Measurements from ENCODE around the gene GOLIM4. TPM values are rescaled to one million over a fixed set of nuclear protein-coding genes. Genes with fewer than 3 reads are reported as not detected.

Gene GOLIM4
- total RNA-seq, 1 experiment from 2014 or later: 24.6 TPM

GRCh38 chr3:168062679-168063078 is 33.0 kb downstream of the GOLIM4 start:
- Histone ChIP-seq H3K4me1 (ENCODE audit: insufficient read depth, low read length) (no peaks in the 10 kb centered on the region), H3K79me1 (ENCODE audit: insufficient read depth, low read depth, low read length, poor library complexity, severe bottlenecking) (peaks cover 3% of the 10 kb centered on the region), H3K23me2 (ENCODE audit: insufficient read length, low read depth, low read length, poor library complexity, severe bottlenecking) (no peaks in the 10 kb centered on the region), H3K18ac (ENCODE audit: insufficient read length, low read depth, low read length) (no peak overlapping the region), H2BK12ac (ENCODE audit: insufficient read length, low read depth, low read length) (no peak overlapping the region), H3K27ac (ENCODE audit: insufficient read length, low read depth, low read length) (no peak overlapping the region), H2BK120ac (ENCODE audit: low read depth, low read length, poor library complexity, severe bottlenecking) (no peak overlapping the region), H4K91ac (ENCODE audit: insufficient read length, low read depth, low read length) (no peak overlapping the region), H3K79me2 (ENCODE audit: insufficient read depth, low read length) (peaks cover 3% of the 10 kb centered on the region), H2BK15ac (ENCODE audit: low read depth, low read length) (no peak overlapping the region), H4K5ac (ENCODE audit: insufficient read length, low read depth, low read length) (no peak overlapping the region), H4K8ac (replicated peaks; ENCODE audit: insufficient read length, low read depth, low read length) (no peak overlapping the region), H2BK20ac (ENCODE audit: low read depth, low read length, poor library complexity, severe bottlenecking) (no peak overlapping the region), H2AK5ac (ENCODE audit: insufficient read length, low read length) (no peak overlapping the region), H2AFZ (ENCODE audit: low read length) (no peak overlapping the region), H3K4ac (ENCODE audit: low read depth, low read length) (no peak overlapping the region), H3K9ac (ENCODE audit: extremely low read depth, insufficient read length, low read length) (no peak overlapping the region), H3K4me2 (ENCODE audit: insufficient read depth, insufficient read length, low read length) (no peak overlapping the region), H4K20me1 (ENCODE audit: control insufficient read depth, insufficient read depth, insufficient read length) (no peaks in the 10 kb centered on the region), H3K23ac (ENCODE audit: insufficient read length, low read depth, low read length) (no peak overlapping the region), H3K27me3 (ENCODE audit: insufficient read depth, low read length) (no peaks in the 10 kb centered on the region), H3T11ph (ENCODE audit: low read length) (no peak overlapping the region), H3K9me3 (ENCODE audit: control insufficient read depth, low read depth, low read length) (no peaks in the 10 kb centered on the region), H3K56ac (ENCODE audit: insufficient read length, low read depth, low read length) (no peak overlapping the region), H3K14ac (ENCODE audit: insufficient read depth, low read length) (no peak overlapping the region), H2BK5ac (ENCODE audit: insufficient read length, low read length) (no peak overlapping the region)
- Mint-ChIP-seq H3K9me3 (peaks cover 0 to 1% of the 10 kb centered on the region in 2 experiments; a peak in 2 of 5 replicates), H3K27me3 (ENCODE audit: low read depth) (no peaks in the 10 kb centered on the region), H3K27ac (peak overlapping the region in 1 of 3 experiments; percentile 46; a peak in 2 of 7 replicates), H3K4me3 (no peak overlapping the region), H3K36me3 (ENCODE audit: insufficient read depth in 1 of 3, low read depth in 3 of 3) (peaks cover 0 to 2% (median 1%) of the 10 kb centered on the region in 3 experiments; a peak in 2 of 7 replicates), H3K4me1 (peaks cover 0 to 6% of the 10 kb centered on the region in 2 experiments; a peak in 2 of 4 replicates)
- DNase-seq: no peak
- no peak for TF ChIP-seq CTCF (conservative IDR thresholded peaks at IDR 0.05)
- no CpG with 5 or more reads among the region's 6 CpGs for WGBS (ENCODE audit: extremely low coverage, insufficient read length, low lambda C conversion rate)
